A673 (cell line): Measurements from ENCODE around the gene PARD3. TPM values are rescaled to one million over a fixed set of nuclear protein-coding genes. Genes with fewer than 3 reads are reported as not detected.

Source experiments
- BruUV-seq: library from RNA; stranded (reverse); fragments of 400-500 nt; replicated peaks from 2 replicates; lab custom pipeline; 2021; lab: Mats Ljungman, UMichigan
- CTCF ChIA-PET: fragments of 300-600 bp; sonication (Branson Sonifier 250); formaldehyde crosslinking; loops from one replicate; lab custom pipeline; 2022; ENCODE audit warnings: antibody characterized with exemption; lab: Charles Lee
- POLR2A ChIA-PET: fragments of 300-600 bp; sonication (Branson Sonifier 250); formaldehyde crosslinking; loops from one replicate; lab custom pipeline; 2022; ENCODE audit warnings: antibody characterized with exemption; ENCODE audit not compliant: low non-redundant PET; lab: Charles Lee
- DNase-seq: peaks from one replicate; pipeline ENCODE4 v3.0.0-alpha.2; 2015; ENCODE audit warnings: low spot score
- H3K27ac ChIP-seq: fragments of 200-600 bp; sonication (generic); 2 replicates; pipeline ENCODE4 v1.5.1; 2016; ENCODE audit warnings: mixed run types, low read depth, mild to moderate bottlenecking, mixed read lengths, antibody characterized with exemption, low read length; ENCODE audit not compliant: poor library complexity, severe bottlenecking
- H3K27me3 ChIP-seq: fragments of 200-600 bp; sonication (generic); replicated peaks from 2 replicates; pipeline ENCODE4 v1.6.1; 2017; ENCODE audit warnings: mixed run types, low read depth, mild to moderate bottlenecking, mixed read lengths, antibody characterized with exemption, low read length; ENCODE audit not compliant: insufficient read depth, poor library complexity
- H3K36me3 ChIP-seq: fragments of 200-600 bp; sonication (generic); 2 replicates; pipeline ENCODE4 v1.6.1; 2016; ENCODE audit warnings: mixed run types, mild to moderate bottlenecking, mixed read lengths, antibody characterized with exemption, low read length; ENCODE audit not compliant: insufficient read depth, poor library complexity, severe bottlenecking
- H3K4me1 ChIP-seq: fragments of 200-600 bp; sonication (generic); 2 replicates; pipeline ENCODE4 v1.6.1; 2017; ENCODE audit warnings: mixed run types, mild to moderate bottlenecking, mixed read lengths, antibody characterized with exemption, low read length; ENCODE audit not compliant: insufficient read depth, poor library complexity, severe bottlenecking
- H3K4me3 ChIP-seq: fragments of 200-600 bp; sonication (generic); 2 replicates; pipeline ENCODE4 v1.5.1; 2016; ENCODE audit warnings: low read depth, mixed run types, mild to moderate bottlenecking, mixed read lengths, low read length; ENCODE audit not compliant: poor library complexity, severe bottlenecking
- H3K9me3 ChIP-seq: fragments of 200-600 bp; sonication (generic); 2 replicates; pipeline ENCODE4 v1.6.1; 2016; ENCODE audit warnings: mixed run types, low read depth, mild to moderate bottlenecking, mixed read lengths, antibody characterized with exemption, low read length; ENCODE audit not compliant: poor library complexity, severe bottlenecking
- EZH2 ChIP-seq: fragments of 200-600 bp; sonication (generic); IDR thresholded peaks from 2 replicates; pipeline ENCODE4 v1.6.1; 2017; ENCODE audit warnings: borderline replicate concordance, low read depth, mild to moderate bottlenecking, mixed read lengths, antibody characterized with exemption, low read length; ENCODE audit not compliant: poor library complexity, severe bottlenecking
- intact Hi-C: fragments of 100-400 bp; cut with micrococcal nuclease; formaldehyde crosslinking; loops from one replicate; pipeline ENCODE4 v1.10.0; 2022; ENCODE audit not compliant: unreplicated experiment
- total RNA-seq: library from RNA; stranded (reverse); gene quantifications from 2 replicates; pipeline ENCODE4 v1.2.3, GENCODE V29; 2021
- TF ChIP-seq, protein P1 (sequence below): fragments of 300-800, 200-600 bp; sonication (generic); conservative IDR thresholded peaks from 2 replicates; pipeline ENCODE4 v1.5.1; 2017; ENCODE audit warnings: low read depth, mild to moderate bottlenecking, antibody characterized with exemption, low read length, moderate library complexity, mixed read lengths

Gene PARD3
- total RNA-seq, 1 experiment from 2014 or later: 28.0 TPM

DNA sequence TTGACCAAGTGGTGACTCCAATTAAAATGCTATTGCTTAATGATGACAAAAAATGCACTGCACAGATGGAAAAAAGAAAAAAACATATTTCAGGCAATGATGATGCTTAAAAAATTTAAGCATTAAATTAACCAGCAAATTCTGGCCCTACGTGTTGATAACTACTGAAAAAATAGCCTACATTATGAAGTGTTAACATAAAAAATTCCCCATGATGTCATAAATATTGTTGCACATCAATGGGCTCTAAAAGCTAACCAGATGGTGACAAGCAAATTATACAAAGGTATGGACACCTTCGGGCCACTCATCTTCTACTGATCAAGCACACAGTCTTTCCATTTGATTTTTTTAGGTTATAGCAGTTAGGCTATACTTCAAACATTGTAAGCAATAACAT, 267.4 kb downstream of the PARD3 start:
- H3K27ac ChIP-seq: no peak overlapping the region

DNA sequence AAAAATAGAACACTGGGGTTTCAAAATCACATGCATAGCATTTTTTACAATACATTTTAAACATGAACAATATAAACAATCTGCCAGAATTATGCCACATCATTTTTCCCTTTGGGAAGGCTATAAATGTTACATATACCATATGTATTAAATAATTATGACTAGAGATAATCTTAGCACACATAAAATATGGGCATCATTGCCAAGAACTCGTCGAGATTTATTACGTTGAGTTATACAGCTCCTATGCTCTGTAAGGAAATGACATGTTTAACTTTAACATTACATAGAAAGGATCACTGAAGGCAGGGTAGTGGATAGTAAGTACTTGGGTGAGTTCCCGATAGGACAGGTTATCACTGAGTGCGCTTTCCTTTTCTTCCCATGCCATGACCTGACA, 267.8 kb downstream of the PARD3 start:
- DNase-seq: no peak
- intact Hi-C loops: no loop called here
- H3K27ac ChIP-seq: no peak overlapping the region
- peaks cover 11% of the 10 kb centered on the region for H3K4me1 ChIP-seq
- POLR2A ChIA-PET: no interaction called here
- BruUV-seq: no TSS peak
- TF ChIP-seq EZH2: no peak
- TF ChIP-seq, protein P1, sequence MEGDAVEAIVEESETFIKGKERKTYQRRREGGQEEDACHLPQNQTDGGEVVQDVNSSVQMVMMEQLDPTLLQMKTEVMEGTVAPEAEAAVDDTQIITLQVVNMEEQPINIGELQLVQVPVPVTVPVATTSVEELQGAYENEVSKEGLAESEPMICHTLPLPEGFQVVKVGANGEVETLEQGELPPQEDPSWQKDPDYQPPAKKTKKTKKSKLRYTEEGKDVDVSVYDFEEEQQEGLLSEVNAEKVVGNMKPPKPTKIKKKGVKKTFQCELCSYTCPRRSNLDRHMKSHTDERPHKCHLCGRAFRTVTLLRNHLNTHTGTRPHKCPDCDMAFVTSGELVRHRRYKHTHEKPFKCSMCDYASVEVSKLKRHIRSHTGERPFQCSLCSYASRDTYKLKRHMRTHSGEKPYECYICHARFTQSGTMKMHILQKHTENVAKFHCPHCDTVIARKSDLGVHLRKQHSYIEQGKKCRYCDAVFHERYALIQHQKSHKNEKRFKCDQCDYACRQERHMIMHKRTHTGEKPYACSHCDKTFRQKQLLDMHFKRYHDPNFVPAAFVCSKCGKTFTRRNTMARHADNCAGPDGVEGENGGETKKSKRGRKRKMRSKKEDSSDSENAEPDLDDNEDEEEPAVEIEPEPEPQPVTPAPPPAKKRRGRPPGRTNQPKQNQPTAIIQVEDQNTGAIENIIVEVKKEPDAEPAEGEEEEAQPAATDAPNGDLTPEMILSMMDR: no peak
- H3K27me3 ChIP-seq: no peaks in the 10 kb centered on the region
- CTCF ChIA-PET: no interaction called here
- no peaks in the 10 kb centered on the region for H3K36me3 ChIP-seq
- no peaks in the 10 kb centered on the region for H3K9me3 ChIP-seq
- H3K4me3 ChIP-seq: no peak overlapping the region

More for the DNA sequence above, 267.4 kb downstream of the PARD3 start:
- TF ChIP-seq, protein P1: no peak
- no peak for TF ChIP-seq EZH2
- intact Hi-C loops: no loop called here
- POLR2A ChIA-PET: no interaction called here
- CTCF ChIA-PET: no interaction called here
- H3K9me3 ChIP-seq: no peaks in the 10 kb centered on the region
- peaks cover 11% of the 10 kb centered on the region for H3K4me1 ChIP-seq
- no TSS peak for BruUV-seq
- no peak overlapping the region for H3K4me3 ChIP-seq
- no peak for DNase-seq
- no peaks in the 10 kb centered on the region for H3K27me3 ChIP-seq
- H3K36me3 ChIP-seq: no peaks in the 10 kb centered on the region

DNA sequence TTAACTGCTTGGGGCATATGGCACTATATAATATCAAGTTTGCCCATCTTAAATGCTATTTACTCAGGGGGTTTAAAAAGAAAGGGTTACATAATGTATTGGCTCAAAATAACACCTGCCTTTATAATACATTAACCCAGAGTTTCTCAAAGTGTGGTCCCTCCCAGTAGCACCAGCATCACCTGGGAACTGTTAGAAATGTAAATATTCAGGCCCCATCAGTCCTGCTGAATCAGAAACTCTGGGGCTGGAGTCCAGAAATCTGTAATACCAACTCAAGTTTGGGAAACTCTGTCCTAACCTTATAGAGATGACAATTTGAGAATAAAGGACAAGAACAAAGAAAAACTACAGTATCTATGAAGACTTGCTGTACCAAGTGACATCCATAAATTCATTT, 270.7 kb downstream of the PARD3 start:
- CTCF ChIA-PET: no interaction called here

More for the DNA sequence above, 270.7 kb downstream of the PARD3 start:
- no peak for DNase-seq
- BruUV-seq: no TSS peak
- Histone ChIP-seq H3K27ac (no peak overlapping the region), H3K4me3 (no peak overlapping the region), H3K36me3 (no peaks in the 10 kb centered on the region), H3K9me3 (no peaks in the 10 kb centered on the region), H3K27me3 (no peaks in the 10 kb centered on the region), H3K4me1 (peaks cover 11% of the 10 kb centered on the region)
- intact Hi-C loops: no loop called here
- TF ChIP-seq, protein P1: no peak
- no peak for TF ChIP-seq EZH2
- POLR2A ChIA-PET: no interaction called here
